Skin of body (tissue), 2 donors: ENCODE data around the gene ACBD3. TPM values are rescaled to one million over a fixed set of nuclear protein-coding genes. Genes with fewer than 3 reads are reported as not detected.

Experiments
- DNase-seq: peaks from one replicate; lab custom pipeline; 2025; lab: John Stamatoyannopoulos, UW
- total RNA-seq: library from RNA; depleted of rRNA; stranded (reverse); fragments of >200 nt; gene quantifications from one replicate; pipeline ENCODE4 v1.2.3, GENCODE V29; 2014

Gene ACBD3
- total RNA-seq, 1 donor from 2014 or later = 55.1 TPM

DNA sequence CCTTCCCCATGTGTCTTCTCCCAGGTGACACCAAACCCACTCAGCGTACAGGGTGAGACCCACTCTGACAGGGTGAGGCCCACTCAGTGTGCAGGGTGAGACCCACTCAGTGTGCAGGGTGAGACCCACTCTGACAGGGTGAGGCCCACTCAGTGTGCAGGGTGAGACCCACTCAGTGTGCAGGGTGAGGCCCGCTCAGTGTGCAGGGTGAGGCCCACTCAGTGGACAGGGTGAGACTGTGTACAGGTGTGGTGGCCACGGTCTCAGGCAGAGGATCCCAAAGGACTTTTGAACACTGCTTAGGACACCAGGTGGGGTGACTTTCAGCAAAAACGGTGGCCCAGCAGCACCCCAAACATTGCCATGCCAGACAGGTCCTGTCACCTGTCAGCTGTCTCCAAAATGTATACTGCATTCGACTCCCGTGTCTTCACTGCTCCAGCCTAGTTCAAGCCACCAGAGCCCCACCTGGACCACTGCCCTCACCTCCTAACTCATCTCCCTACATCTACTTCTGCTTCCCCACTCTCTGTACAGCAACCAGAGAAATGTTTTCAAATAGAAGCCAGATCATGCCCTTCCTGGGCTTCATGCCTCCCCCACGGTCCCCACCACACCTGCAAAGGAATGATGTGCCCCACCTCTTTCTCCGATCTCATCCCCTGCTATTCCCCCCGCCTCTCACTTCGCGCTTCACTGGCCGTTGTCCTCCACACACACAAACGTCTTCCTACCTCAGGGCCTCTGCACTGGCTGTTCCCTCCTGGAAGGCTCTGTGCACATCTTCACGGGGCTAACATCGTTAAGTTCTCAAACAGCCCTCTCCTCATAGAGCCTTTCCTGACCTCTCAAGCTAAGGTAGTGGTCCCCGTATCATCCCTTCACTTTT lies 52.1 kb downstream of the ACBD3 start:
- DNase-seq = no peak

DNA sequence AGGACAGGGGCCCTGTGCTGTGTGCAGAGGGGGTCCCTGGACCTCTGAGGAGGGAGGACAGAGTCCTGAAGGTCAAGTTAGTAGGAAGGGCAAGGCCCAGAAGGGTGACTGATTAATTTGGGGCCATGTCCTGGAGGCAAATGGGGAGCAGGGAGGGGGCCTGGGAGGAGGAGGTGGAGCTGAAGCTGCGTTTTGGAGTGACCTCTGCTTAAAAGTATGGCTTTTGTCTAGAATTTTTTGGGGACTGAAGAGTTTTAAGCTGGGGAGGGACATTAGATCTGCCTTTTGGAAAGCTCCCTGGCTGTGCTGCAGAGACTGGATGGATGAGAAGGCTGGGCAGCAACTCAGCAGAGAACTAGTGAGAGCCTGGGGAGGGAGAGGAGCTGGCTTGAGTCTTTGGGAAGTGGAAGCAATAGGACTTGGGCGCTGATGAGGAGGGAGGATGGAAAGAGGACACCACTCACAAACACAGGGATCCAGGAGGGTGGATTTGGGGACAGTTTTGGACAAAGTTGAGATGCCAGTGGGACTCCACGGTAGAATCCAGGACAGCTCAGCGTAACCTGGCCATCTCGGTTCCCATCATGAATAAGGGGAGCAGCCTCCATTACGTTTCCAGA lies 52.9 kb downstream of the ACBD3 start:
- DNase-seq = no peak

DNA sequence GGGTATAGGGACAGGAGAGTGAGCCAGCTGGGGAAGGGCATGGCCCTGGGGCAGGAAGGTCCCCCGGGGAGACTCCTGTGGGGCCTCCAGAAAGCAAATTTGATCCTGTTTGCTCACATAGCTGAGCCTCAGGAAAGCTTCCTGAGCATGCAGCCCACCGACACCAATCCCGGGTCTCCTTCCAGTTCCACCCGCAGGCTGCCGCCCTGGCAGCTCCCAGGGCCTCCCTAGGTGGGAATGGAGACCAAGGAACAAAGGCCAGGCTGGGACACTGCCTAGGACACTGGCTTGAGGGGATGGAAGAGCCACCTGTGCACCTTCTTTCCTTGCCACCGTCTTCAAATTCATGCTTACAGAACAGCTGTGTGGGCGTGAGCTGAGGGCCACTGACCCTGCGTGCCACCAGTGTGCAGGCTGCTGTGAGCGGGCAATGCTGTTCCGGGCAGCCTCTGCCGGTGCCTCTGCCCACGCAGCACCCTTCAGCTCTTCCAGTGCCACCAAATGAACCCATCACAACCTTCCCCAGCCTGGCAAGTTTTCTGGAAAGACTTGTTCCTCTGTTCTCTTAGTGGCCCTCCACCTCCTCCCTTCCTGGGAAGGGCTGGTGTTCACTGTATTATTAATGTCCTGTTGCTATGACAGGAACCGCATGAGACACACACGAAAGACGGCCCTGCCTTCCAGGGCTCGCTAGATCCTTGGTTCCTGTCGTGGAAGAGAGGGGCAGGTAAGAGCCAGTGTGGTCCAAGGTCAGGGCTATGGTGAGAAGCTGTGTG lies 53.6 kb downstream of the ACBD3 start:
- no peak for DNase-seq

DNA sequence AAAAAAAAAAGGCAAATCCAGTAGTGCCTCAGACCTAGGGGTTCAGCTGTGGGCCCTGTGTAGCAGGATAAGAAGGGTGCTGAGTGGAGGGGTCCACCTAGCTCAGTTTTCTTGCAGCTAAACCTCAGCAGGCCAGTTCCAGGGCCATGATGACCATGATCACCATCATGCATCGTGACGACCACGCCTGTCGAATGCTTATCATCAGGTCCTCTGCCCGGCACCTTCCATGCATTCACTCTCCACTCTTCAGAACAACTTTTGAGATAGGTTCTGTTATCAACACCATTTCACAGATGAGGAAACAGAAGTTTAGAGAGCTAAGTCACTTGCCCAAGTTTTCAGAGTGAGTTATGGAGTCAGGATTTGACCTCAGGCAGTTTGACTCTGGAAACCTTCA lies 54.9 kb downstream of the ACBD3 start:
- DNase-seq = no peak

DNA sequence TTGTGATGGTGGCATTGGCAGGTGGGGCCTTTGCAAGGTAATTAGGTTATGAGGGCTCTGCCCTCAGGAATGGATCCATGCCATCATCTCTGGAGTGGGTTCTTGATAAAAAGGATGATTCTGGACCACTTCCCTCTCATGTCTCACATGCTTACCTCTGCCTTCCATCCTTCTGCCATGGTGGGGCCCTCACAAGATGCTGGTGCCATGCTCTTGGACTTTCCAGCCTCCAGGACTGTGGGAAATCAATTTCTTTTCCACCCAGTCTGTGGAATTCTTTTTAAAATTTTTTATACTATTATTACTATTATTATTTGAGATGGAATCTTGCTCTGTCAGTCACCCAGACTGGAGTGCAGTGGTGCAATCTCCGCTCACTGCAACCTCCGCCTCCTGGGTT lies 57.3 kb downstream of the ACBD3 start:
- DNase-seq = no peak

DNA sequence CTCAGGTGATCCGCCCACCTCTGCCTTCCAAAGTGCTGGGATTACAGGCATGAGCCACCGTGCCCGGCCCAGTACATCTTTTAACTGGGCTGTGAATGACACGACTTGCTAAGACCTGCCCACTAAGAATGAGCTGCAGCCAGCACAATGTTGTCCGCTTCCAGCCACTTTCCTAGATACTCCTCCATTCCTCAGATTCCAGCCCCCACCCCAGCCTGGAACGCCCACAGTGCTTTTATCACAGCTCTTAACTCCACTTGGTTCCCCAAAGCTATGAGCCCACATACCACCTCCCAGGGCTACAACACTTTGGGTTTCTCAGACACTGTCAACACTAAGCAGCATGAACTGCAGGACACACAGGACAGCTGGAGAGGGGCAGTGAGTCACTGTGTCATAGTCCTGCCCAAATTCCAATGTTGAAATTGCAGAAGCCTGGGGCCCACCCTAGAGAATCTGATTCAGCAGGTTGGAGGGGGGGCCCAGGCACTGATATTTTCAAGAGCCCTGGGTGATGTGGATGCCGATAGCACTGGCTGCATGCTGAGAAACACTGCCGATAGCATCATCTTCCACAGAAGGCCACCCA lies 58.0 kb downstream of the ACBD3 start:
- no peak for DNase-seq

DNA sequence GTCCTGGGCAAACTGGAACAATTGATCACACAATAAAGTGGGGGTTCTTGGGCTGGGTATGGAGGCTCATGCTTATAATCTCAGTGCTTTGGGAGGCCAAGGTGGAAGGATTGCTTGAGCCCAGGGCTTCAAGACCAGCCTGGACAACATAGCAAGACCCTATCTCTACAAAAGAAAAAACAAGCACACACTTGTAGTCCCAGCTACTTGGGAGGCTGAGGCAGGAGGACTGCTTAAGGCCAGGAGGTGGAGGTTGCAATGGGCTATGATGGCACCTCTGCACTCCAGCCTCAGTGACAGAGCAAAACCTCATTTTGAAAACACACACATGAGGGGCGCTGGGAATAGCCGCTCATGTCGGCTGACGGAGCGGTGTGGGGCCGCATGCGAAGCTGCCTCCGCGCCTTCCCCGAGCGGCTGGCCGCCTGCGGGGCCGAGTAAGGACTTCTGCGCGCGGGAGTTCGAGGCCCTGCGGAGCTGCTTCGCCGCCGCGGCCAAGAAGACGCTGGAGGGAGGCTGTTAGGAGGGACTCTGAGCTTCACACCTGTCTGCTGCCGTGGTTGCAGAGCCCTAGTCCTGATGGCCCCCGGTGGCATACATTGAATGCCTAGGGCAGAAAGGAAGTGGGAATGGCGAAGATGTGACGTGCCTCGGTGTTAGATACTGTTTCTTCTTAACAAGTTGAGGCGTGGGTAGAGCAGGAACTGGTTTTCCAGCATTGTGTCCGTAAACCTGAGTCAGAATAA lies 59.5 kb downstream of the ACBD3 start:
- no peak for DNase-seq

DNA sequence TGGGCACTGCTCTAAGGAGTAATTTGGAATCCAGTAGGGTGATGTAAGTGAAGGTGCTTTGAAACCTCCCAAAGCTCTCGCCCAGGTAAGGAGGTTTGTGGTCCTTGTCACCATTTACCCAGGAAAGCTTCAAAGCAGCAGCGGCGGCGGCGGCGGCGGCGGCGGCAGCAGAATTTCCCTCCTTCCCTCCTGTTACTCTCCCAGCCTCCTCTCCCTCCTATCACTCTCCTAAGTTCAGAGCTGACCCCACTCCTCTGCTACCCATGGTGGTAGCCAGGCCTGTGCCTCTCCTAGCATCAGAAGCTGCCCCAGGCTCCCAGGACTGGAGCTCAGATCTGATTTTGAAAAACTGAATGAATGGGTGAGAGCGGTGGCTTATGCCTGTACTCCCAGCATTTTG lies 60.7 kb downstream of the ACBD3 start:
- DNase-seq = no peak

DNA sequence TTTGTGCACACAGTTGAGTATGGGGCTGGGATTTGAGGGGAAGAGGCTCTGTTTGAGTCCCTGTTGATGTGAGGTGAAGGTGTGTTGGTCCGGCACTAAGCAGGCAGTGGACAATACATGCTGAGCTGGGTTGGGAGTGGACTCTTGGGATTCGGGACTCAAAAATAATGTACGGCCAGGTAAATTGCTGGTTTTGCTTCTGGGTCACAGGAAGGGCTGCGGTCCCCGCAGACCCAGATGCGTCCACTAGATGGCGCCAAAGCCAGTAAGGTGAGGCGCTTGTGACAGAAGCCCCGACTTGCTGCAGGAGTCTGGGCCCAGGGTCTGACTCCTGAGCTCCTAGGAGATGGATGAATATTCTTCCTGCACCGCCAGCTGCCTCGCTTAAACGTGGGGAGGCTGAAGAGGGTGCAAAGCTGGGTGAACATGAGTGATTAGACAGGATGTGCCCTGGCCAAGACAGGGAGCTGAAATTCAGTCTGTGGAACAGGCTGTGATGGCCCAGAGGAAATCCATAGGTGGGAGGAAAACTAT lies 61.4 kb downstream of the ACBD3 start:
- DNase-seq = peak; percentile 55

DNA sequence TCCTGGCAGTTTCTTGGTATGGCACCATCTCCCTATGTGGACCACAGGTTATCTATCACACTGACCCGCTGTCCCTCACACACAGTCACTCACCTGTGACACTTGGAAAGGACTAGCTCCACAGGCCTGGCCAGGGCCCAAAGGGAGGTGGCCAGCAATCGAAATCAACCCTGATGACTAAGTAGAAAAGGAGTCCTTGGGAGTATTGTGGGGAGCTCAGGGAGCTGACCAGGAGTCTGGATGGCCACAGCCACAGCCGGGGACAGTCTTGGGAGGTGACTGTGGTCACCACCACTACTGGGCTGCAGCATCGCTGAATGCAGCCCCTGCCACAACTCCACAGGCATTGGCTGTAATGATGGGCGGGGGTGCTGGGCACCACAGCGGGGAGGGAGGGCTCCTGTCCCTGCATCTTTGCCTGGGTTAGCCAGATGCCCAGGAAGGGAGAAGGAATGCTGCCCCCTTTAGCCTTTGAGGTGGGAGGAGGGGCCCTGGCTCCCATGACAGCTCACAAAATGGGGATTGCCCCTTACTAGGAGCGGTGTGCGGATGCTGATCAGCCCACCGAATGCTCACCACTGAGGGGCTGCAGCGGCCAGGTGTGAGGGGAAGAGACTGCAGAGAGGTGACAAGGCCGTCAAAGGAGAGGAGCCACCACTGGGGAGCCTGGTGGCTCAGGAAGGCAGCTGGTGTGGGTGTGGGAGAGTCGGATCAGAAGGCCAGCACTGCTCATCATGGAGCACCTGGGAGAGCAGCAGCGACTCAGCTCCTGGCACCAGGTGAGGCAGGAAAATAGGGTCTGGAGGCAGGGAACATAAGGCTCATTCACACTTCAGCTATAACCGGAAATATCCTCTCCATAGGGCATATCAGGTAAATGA lies 62.7 kb downstream of the ACBD3 start:
- DNase-seq = no peak

DNA sequence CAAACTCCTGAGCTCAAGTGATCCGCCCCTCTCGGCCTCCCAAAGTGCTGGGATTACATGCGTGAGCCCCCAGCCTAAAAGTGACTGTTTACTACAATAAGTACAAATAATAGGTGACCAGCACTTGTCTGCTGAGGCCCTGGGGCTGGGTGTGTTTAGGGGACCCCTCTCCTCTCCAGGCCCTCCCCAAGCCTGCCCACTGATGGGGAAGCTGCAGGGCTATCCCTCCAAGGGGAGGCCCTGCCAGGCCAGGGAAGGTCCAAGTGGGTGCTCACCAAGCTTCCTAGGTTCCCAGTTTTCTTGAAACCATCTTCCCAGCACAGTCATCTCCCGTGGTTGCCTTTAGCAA lies 63.4 kb downstream of the ACBD3 start:
- no peak for DNase-seq

DNA sequence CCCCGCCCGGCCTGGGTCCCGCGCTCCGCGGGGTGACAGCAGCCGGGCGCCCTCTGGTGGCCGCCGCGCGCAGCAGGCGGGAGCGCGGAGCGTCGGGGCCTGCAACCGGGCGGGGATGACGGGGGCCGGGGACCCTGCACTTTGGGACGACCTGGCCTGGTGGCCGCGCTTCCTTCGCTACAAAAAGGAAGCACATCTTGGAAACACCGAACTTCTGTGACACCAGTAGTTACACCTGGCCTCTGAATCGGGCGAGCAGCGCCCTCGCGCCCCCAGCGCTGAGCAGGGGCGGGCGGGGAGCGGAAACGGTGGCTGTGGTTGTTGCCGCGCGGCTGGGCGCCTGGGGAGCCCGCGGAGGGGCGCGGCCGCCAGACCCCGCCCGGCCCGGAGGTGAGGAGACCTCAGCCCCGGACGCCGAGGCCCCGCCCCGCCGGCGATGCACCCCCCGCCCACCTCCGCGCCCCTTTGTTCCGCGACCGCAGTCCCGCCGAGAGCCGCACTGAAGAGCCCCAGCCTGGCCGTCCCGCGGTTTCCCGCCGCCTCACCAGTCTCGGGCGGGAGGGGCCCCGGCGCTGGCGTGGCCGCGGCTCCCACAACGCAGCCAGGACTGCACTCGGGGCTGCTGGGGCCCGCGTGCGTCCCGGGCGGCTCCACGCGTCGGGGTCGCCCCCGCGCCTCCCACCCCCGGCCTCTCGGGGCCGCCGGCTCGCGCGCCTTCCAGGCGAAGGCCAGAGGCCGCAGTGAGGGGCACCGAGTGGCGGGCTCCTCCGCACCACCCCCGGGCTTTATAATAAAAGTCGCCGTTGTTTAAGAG lies 64.7 kb downstream of the ACBD3 start:
- DNase-seq = no peak

DNA sequence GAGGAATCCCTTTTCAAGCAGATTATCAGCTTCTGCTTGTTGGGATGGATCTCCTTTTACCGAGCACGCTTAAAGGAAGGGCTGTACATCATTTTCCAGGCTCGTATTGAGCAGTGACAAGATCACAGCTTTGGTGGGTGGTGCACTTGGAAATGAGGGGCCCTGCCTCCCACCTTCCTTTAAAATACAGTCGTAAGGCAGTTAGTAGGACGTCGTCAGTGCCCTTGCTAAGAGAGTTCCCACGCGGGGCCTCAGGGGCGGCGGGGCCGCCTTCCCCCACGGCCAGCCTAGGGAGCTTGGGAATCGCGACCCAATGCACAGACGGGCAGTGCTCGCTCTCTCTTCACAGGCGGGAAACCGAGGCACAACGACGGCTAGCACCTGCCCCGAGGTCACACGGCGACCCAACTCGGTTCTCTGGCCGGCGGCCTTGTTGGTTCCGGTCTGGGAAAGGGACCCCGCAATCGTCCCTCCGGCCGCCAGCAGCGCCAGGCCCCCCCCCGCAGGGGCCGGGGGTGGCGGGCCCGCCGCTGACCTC lies 65.4 kb downstream of the ACBD3 start:
- no peak for DNase-seq

DNA sequence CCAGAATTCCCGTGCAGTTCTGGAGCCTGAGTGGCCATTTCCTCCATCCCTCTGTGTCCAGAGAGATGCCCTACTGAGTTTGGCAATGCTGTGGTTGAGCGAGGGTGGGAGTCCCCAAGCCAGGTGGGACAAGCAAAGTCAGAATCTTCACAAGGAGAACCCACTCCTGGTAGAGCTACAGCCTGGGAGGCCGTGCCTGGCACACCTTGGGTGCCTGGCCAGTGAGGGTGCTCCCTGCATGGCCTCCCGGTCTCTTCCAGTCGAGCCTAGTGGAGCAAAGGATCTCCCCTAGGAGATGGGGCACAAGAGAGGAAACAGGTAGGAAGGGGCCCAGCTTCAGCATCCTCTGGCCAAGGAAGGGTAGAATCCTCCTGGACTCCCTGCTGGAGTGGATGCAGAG lies 66.1 kb downstream of the ACBD3 start:
- no peak for DNase-seq

DNA sequence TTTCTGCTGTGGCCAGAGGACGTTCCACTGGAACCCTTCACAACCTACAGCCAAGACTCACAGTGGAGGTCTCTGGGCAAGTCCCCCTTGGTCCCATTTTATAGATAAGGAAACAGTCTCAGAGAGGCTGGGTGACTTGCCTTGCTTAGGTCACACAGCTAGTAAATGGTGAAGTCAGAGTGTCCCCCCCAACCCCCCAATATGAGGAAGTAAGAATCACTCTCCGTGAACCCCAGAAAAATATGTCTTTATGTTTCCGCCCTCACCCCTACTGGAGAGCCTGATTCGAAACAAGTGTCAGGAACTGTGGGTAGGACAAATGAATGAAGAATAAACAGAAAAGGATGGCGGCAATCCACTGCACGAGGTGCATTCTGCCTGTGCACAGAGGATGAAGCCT lies 67.4 kb downstream of the ACBD3 start:
- DNase-seq = no peak

DNA sequence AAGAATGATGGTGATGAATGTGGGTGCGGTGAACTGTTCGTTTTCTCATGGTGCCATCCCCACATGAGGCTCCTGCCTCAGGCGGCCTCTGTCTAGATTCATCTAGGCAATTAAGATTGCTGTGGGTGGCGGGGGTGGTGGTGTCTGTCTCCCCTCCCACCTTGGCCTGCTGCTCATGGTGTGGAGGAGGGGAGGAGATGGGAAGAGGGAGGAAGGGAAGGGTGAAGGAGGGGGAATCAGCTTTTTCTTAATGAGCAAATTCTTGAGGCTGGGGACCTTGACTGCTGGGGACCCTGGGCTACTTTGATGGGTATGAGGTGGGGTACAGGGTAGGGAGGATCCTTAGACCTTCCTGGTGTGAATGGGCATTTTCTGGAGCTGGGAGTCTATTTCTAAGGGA lies 68.2 kb downstream of the ACBD3 start:
- no peak for DNase-seq

DNA sequence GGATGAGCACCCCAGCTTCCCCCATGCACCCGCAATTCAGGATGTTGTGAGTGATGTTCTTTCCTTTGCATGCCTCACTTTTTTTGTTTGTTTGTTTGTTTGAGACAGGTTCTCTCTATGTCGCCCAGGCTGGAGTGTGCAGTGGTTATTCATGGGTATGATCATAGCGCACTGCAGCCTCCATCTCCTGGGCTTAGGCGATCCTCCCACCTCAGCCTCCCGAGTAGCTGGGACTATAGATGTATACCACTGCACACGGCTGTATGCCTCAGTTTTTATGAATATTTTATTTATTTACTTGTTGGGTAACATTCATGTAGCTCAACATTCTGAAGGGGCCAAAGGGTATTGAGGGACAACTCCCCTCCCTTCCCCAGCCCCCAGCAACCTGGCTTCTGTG lies 69.2 kb downstream of the ACBD3 start:
- DNase-seq = no peak

DNA sequence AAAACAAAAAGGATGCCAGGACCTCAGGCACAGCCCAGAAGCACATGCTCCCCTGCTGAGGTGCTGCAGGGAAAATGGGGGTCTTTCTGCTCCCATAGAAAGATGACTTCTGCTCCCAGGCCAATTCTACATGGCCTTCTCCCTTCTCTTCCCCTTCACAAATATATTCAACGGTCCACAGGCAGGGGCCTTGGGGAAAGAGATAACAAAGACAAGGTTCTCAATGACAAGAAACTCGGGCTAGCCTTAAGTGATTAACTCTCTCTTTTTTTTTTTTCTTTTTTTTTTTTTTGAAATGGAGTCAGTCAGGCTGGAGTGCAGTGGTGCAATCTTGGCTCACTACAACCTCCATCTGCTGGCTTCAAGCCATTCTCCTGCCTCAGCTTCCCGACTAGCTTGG lies 69.9 kb downstream of the ACBD3 start:
- no peak for DNase-seq

DNA sequence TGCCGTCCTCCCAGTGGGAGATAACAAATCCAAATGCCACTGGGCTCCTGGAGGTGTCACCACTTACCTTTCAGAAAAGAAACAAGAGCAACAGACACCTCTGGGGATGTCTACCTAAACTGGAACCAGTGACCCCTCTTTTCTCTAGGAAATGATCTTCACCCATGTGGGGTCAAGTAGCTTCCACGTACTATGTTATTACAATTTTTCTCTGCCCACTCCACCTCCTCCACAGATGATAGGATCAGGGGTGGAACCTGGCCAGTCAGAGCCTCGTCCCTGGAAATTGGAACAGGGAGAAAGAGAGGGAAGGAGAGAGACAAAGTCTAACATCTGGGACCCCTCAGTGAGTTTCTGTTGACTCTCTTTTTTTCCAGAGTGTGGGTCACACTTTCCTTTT lies 73.9 kb downstream of the ACBD3 start:
- DNase-seq = no peak
